ENCODE results near the gene ADCY4.

Gene ADCY4

GRCh38 chr14:24314377-24315193 is 20.3 kb downstream of the ADCY4 start:
- DNase-seq, result no peak

GRCh38 chr14:24313913-24314312 is 21.0 kb downstream of the ADCY4 start:
- no peak for DNase-seq

GRCh38 chr14:24312736-24313507 is 21.9 kb downstream of the ADCY4 start:
- no peak for DNase-seq

DNA sequence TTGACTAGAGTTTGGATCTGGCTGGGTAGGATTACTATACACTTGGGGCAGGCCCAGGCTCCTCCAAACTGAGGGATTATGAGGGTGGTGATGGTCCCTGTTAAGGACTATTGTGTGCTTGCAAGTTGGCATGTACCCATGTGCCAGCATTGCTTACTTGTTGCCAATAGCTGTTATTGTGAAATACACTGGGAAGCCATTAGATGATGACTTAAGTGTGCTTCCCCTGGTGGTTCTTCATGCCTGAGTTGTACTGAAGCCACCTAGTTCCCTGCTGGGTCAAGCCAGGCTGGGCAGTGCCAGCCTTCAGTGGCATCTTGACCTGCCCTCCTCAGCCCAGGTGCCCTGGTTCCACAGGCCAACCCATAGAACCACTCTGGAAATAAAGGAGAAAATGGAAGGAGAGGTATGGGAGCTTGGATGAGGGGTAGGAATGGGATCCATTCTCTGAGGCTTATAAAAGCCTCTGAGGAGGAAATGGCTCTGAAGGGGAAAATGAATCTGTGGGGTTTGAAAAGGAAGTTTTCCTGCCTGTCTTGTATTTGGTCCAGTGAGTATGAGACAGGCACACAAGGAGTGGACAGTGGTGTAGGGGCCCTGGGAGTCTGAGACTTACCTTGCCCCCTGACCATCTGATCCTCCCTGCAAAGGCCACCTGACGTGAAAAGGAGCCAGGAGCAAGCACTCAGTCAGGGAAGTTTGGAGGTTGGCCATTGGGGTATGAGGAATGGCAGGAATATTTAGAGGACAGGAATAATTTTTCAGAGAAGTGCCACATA is 22.8 kb downstream of the ADCY4 start:
- no peak for DNase-seq

- DNase-seq, result no peak
Measured at GRCh38 chr14:24310646-24311604, 23.9 kb downstream of the ADCY4 start, which contains the start of gene LTB4R. Gene LTB4R, plus strand, starts transcription at chr14:24311502. Its CDS starts 4,150 bp downstream, at chr14:24315652.

DNA sequence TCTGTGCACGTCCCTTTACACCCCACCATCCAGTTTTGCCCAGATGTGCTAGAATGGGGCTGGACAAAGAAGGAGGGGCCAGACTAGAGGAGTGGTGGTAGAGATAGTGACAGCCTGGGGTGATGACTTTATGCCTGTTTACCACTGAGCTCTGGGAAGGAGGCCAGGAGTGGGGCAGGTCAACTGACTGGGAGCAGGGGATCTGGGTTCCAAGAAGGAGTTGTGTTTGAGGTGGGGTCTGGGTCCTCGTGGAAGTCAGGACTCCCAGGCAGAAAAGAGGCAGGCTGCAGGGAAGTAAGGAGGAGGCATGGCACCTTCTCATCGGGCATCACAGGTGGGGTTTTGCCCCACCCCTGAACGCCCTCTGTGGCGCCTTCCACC is 24.6 kb downstream of the ADCY4 start:
- DNase-seq, result no peak

DNA sequence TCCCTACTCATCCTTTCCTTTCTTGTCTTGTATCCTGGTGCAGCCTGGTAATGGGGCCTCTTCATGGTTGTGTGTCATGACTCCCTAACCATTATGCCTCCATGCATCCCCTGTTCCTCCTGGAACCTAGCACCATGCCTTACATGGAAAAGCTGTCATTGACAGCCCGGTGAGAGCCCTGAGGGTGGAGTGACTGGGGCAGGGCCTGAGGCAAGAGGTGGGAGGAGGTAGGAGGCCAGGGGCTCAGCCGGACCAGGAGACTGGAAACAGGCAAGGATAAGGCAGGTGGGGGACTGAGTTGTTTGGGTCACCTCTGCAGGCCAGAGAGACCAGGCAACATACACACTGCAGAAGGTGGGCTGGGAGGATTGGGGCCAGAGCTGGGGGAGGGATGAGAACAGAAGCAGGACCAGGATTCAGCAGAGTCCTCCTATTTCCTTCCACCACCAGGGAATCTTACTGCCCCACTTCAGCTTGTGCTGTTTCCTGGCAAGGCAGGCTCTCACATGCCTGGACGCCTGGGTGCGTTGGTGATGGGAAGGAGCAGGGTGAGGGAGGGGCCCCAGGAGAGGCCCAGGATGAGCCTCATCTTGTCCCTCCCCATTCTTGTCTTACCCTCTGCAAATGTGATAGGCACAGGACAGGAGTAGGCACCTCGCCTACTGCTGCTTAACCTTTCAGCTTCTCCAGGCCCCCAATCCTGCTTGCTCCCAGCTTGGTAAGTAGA is 25.2 kb downstream of the ADCY4 start, which contains the start of gene LTB4R2:
LTB4R2 (plus strand) TSS at position 603 of the 727 bp plus-strand sequence. CDS start 525 bp downstream, outside the sequence.
- DNase-seq, result no peak

DNA sequence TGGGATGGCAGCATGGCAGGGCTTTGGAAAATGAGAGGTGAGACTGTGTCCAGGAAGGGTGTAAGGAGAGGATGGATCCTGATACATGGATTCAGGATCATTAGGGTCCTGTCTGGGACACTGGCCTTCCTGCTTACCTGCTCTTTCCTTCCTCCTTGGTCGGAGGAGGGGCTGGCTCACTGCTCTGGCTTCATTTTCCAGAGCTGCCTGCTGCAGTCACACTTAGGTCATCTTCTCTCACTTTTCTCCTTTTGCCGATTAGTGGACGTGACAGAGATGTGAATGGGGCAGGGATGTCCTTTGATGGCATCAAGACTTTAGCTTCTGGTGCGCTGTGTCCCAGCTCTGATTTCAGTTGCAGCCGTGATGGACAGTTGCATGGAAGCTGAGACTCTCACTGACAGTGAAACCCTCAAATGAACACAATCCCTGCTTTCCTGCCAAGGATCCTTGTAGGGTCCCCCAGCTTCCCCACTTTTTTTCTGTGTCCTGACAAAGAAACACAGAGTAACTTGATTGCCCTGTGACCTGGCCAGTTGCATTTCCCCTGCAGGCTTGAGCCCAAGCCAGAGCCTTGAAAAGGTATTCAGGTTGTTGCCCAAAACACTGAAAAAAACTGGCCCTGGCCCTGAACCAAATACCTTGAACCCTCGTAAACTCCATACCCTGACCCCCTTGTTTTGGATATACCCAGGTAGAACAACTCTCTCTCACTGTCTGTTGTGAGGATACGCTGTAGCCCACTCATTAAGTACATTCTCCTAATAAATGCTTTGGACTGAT is 26.3 kb downstream of the ADCY4 start:
- DNase-seq, result no peak

- DNase-seq, result no peak
Measured at GRCh38 chr14:24307575-24308341, 27.1 kb downstream of the ADCY4 start, which contains the start of gene CIDEB. Gene CIDEB, minus strand, starts transcription at chr14:24307977. Its CDS starts 119 bp downstream, at chr14:24307858.

DNA sequence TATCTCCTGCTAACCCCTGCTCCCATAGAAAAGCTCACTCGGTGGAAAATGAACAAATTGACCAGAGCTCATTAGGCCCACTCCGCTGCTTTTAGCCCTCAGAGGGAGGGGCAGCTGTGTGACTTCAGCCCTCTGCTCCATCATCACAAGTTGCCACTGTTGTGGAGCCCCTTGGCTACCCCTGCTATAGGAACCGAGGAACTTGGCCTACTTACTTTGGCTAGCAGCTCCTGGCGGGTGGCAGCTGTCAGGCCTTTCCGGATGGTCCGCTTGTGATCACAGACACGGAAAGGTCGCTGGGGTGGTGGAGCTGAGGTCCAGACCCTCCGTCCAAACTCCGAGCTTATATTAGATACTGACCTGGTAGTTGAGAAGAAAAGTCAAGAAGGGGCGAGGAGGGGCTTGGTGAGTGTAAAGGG is 27.7 kb downstream of the ADCY4 start:
- no peak for DNase-seq

DNA sequence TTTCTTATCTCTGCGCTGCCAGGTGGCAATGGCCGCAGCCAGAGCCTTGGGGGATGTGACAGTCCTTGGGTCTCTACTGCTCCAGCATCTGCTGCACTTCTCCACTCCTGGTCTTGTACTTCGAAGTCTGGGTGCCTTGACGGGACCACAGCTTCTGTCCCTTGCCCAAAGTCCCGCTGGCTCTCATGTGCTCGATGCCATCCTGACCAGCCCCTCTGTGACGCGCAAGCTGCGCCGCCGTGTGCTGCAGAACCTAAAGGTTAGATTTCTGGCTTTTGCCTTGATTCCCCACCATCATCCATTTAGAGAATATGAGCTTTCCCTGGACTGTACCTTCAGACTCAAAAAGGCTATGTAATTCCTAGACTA is 30.9 kb downstream of the ADCY4 start:
- DNase-seq, result no peak

- DNase-seq, result no peak
Measured at GRCh38 chr14:24300326-24300980, 34.4 kb downstream of the ADCY4 start.

DNA sequence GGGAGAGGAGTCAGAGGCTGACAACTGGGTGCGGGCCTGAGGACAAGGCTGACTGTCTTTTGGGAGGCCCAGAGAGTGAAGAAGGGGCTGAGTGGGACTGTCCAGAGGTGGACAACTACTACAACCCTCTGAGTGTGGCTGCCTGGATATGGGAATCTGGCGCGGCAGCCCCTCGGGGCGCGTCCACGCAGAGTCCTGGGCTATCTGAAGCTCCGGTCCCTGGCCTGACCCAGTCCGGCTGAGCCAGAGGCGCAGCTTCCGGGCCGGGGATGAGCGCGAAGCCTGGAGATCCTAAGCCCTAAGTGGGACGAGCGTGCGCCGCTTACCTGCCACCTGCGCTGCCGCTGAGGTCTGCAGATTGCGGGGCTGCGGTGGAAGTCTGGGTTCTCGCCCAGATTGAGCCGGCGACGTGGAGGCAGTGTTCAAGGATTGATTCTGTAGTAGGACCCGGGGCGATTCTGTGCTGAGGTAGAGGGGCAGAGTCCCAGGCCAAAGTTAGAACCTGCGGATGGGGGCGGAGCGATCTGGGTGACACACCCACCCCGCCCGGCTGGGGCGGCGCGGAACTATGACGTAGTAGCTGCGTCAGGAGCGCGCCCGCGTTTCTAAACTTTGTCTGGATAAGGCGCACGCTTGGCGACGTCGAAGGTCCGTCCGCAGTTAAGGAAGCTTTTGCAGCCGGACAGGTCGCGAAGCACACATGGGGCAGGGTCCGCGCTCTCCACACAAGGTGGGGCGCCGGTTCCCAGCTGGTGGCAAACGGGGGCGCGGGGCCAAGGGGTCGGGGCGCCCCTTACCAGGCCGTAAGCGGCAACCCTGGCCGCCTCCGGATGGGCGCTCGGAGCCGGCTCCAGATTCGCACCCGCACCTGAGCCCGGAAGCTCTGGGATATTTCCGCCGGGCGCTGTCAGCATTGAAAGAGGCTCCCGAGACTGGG is 35.3 kb downstream of the ADCY4 start, which contains the start of the genes DHRS1 and NOP9:
DHRS1 (minus strand) TSS at position 526 of the 937 bp plus-strand sequence. CDS start 674 bp downstream, outside the sequence.
NOP9 (plus strand) TSS at position 596 of the 937 bp plus-strand sequence; CDS start at position 701, 105 bp downstream.
- DNase-seq, result no peak

- no peak for DNase-seq
Measured at GRCh38 chr14:24298892-24299254, 36.0 kb downstream of the ADCY4 start.

DNA sequence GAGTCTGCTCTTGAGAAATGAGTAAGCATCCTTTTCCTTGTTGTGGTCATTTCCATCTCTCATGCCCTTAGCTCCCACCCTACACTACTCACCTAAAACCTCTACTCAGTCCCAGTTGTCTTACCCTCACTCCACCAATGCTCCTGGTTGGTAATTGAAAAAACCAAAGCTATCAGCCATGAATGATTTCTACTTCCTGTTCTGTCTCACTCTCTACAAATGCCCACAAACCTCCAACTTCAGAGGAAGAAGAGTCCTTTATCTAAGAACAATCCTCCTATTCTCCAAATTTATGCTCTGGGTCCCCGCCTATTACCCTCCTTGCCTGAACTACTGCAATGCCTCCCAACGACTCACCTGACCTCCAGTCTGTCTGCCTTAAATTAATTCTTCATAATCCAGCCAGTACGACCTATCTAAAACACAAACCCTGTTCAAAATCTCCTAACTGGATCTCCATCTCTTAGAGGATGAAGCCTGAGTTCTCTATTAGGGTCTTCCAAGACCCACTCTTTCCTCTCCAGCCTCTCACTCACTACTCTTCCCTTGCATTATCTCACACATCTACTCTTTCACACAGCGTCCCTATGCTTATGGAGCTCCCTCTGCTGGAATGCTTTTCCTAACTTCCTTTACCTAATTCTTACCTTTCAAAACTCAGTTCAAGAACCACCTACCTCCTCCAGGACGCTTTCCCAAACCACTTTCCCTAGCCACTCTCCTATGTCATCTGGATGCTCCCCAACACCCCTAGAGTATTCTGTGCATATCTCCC is 37.5 kb downstream of the ADCY4 start:
- DNase-seq, result no peak

DNA sequence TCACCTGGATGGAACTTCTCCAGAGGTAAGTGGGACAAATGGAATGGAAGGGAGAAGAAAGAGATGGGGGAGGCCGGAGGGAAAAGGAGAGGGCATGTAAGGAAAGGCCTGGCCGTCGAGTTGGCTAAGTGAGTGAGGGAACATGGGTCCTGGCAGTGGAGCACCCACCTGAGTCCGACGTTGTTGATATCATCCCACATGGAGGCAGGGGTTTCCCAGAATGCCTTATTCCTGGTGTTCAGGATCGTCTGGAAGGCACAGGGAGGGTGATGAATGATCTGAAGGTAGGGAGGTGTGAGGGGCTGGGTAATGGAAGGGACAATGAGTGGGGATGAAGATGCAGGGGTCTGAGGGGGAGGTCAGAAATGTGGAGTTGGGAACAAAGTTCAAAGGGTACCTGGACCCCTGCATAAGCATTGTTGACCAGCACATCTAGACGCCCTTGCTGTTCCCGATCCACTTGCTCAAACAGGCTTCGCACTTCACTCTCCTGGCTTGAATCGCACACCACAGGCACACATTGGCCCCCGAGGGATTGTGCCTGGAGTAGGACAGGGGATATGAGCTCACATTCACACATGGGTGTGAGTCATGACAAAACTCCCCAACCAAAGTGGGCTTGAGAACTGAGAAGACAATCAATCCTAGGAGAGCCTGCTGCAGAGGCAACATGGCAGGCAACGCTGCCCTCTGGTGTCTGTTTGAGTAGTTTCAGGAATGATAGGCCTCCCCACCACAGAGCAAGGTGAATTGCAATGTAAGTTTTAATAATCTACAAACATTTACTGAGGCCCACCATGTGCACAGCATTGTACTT is 38.3 kb downstream of the ADCY4 start:
- no peak for DNase-seq
